PC-9 (cell line): ENCODE measurements around the gene CENPC. TPM values are rescaled to one million over a fixed set of nuclear protein-coding genes. Genes with fewer than 3 reads are reported as not detected.

Experiments used
- Bru-seq: library from RNA; stranded (reverse); fragments of 400-500 nt; gene quantifications from one replicate; lab custom pipeline; 2021; lab: Mats Ljungman, UMichigan
- BruChase-seq, 2 experiments: library from RNA; stranded (reverse); fragments of 400-500 nt; gene quantifications; one replicate each; lab custom pipeline; 2021; lab: Mats Ljungman, UMichigan
- BruUV-seq: library from RNA; stranded (reverse); fragments of 400-500 nt; replicated peaks from 2 replicates; lab custom pipeline; 2021; lab: Mats Ljungman, UMichigan
- CTCF ChIA-PET: fragments of 300-600 bp; sonication (Branson Sonifier 250); formaldehyde crosslinking; loops from one replicate; lab custom pipeline; 2022; ENCODE audit warnings: antibody characterized with exemption; lab: Charles Lee
- POLR2A ChIA-PET: fragments of 300-600 bp; sonication (Branson Sonifier 250); formaldehyde crosslinking; loops from one replicate; lab custom pipeline; 2022; ENCODE audit warnings: antibody characterized with exemption; ENCODE audit not compliant: unreplicated experiment; lab: Charles Lee
- DNase-seq, 2 experiments: peaks; one replicate each; pipeline versions ENCODE4 v3.0.0 to v3.0.0-alpha.2; 2015 to 2022; ENCODE audit warnings: mixed read lengths in 1 of 2
- H2AFZ ChIP-seq: fragments of 200-600 bp; sonication (generic); 2 replicates; pipeline ENCODE4 v1.8.1; 2017; ENCODE audit warnings: antibody characterized with exemption
- H3F3A ChIP-seq: fragments of 200-600 bp; sonication (generic); 2 replicates; pipeline ENCODE4 v1.8.1; 2017; ENCODE audit warnings: antibody characterized with exemption, mild to moderate bottlenecking, low read depth; ENCODE audit not compliant: insufficient read depth
- H3K27ac ChIP-seq: fragments of 200-600 bp; sonication (generic); 2 replicates; pipeline ENCODE4 v1.6.1; 2016; ENCODE audit warnings: mixed run types
- H3K27me3 ChIP-seq: fragments of 200-600 bp; sonication (generic); 2 replicates; pipeline ENCODE4 v1.6.1; 2016; ENCODE audit warnings: low read depth, mixed run types; ENCODE audit not compliant: insufficient read depth
- H3K36me3 ChIP-seq: fragments of 200-600 bp; sonication (generic); 2 replicates; pipeline ENCODE4 v1.6.1; 2016; ENCODE audit warnings: low read depth, mixed run types
- H3K4me1 ChIP-seq: fragments of 200-600 bp; sonication (generic); replicated peaks from 2 replicates; pipeline ENCODE4 v1.6.1; 2016; ENCODE audit warnings: mixed run types; ENCODE audit not compliant: insufficient read depth
- H3K4me2 ChIP-seq: fragments of 200-600 bp; sonication (generic); 2 replicates; pipeline ENCODE4 v1.6.1; 2017; ENCODE audit warnings: mixed run types
- H3K4me3 ChIP-seq: fragments of 200-600 bp; sonication (generic); 2 replicates; pipeline ENCODE4 v1.6.1; 2016; ENCODE audit warnings: mixed run types
- H3K79me2 ChIP-seq: fragments of 200-600 bp; sonication (generic); 2 replicates; pipeline ENCODE4 v1.6.1; 2017; ENCODE audit warnings: low read depth, mixed run types
- H3K9me2 ChIP-seq: fragments of 200-600 bp; sonication (generic); 2 replicates; pipeline ENCODE4 v1.8.1; 2017; ENCODE audit warnings: mild to moderate bottlenecking; ENCODE audit not compliant: insufficient read depth
- H3K9me3 ChIP-seq: fragments of 200-600 bp; sonication (generic); 2 replicates; pipeline ENCODE4 v1.8.1; 2016; ENCODE audit warnings: low read depth; ENCODE audit not compliant: insufficient read depth
- H4K20me1 ChIP-seq: fragments of 200-600 bp; sonication (generic); 2 replicates; pipeline ENCODE4 v1.8.1; 2017; ENCODE audit not compliant: insufficient read depth
- EZH2 ChIP-seq: fragments of 200-600 bp; sonication (generic); IDR thresholded peaks from 2 replicates; pipeline ENCODE4 v1.8.0; 2017; ENCODE audit warnings: antibody characterized with exemption, low read depth
- intact Hi-C: fragments of 100-400 bp; cut with micrococcal nuclease; formaldehyde crosslinking; loops from one replicate; pipeline ENCODE4 v1.10.0; 2022; ENCODE audit not compliant: unreplicated experiment
- long read RNA-seq: library from polyadenylated mRNA; stranded (forward); transcript quantifications from one replicate; pipeline ENCODE4 v2.0.0, GENCODE V29; 2022
- total RNA-seq: library from RNA; stranded (reverse); gene quantifications from 2 replicates; pipeline ENCODE4 v1.2.3, GENCODE V29; 2021
- TF ChIP-seq, protein P1 (sequence below): fragments of 200-600 bp; sonication (generic); conservative IDR thresholded peaks from 2 replicates; pipeline ENCODE4 v1.6.1; 2017; ENCODE audit warnings: mixed run types, antibody characterized with exemption, mild to moderate bottlenecking, moderate library complexity

The CENPC gene, protein sequence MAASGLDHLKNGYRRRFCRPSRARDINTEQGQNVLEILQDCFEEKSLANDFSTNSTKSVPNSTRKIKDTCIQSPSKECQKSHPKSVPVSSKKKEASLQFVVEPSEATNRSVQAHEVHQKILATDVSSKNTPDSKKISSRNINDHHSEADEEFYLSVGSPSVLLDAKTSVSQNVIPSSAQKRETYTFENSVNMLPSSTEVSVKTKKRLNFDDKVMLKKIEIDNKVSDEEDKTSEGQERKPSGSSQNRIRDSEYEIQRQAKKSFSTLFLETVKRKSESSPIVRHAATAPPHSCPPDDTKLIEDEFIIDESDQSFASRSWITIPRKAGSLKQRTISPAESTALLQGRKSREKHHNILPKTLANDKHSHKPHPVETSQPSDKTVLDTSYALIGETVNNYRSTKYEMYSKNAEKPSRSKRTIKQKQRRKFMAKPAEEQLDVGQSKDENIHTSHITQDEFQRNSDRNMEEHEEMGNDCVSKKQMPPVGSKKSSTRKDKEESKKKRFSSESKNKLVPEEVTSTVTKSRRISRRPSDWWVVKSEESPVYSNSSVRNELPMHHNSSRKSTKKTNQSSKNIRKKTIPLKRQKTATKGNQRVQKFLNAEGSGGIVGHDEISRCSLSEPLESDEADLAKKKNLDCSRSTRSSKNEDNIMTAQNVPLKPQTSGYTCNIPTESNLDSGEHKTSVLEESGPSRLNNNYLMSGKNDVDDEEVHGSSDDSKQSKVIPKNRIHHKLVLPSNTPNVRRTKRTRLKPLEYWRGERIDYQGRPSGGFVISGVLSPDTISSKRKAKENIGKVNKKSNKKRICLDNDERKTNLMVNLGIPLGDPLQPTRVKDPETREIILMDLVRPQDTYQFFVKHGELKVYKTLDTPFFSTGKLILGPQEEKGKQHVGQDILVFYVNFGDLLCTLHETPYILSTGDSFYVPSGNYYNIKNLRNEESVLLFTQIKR
- 14.1 and 14.2 TPM in 2 replicates for total RNA-seq
- Bru-seq, nascent RNA = percentile 81 among the genes with signal in this experiment
- BruChase-seq, experiment 1, labeled RNA remaining after a 2-hour chase = percentile 73 among the genes with signal in this experiment
- percentile 54 among the genes with signal in this experiment for BruChase-seq, experiment 2, labeled RNA remaining after a 6-hour chase
- long read RNA-seq, full-length matches to known transcripts = 8 of 16 reads
- long read RNA-seq, partial matches to known transcripts = 2 of 16 reads
- long read RNA-seq, other reads (novel, unspliced or antisense) = 6 of 16 reads

DNA sequence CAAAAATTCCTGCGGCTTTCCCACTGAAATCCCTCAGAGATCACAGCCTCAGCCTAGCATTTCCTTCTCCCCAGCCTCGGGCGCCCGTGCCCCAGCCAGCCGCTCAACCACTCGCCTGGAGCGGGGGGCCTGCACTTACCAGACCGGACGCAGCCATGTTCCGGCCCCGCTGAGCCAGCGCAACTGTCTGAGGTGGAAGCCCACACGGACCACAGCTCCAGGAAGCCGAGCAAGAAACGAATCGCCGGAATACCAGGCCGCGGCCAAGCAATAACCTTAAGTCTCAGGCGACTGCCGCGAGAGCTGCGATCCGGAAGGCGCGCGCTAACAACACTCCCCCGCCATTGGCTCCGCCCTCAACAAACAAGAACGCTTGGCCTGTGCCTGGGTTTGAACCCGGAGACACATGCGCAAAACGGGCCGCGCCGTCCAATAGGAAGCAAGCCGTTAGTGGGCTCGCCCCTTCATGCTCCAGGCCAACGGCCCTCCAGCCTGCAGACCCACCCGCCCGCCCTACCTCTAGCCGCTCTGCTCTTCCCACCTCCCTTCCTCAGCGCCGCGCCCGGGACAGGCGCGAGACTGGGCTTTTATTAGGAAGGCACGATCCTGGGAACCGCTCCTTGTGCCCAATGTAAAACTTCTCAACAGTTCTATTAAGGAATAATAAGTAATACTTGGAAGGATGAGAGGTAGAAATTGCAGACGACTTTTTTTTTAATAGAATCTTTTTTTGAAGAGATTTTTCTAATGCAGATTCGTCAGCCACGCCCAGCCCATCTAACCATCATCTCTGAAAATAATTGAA lies at the start of gene CENPC:
CENPC (minus strand) TSS at position 305 of the 805 bp plus-strand sequence; CDS start at position 157, 148 bp downstream.
- ChIA-PET CTCF (no interaction called here), POLR2A (interaction anchor here (0.7 kb wide), 1 partner anchor 334 kb away, joined by 4 read pairs; no protein-coding TSS in a partner anchor)
- H3K27ac ChIP-seq = peak within 1 kb of the TSS; percentile 75
- peak within 1 kb of the TSS; percentile 87 for H3K4me2 ChIP-seq
- DNase-seq = peak; percentile 86 to 90
- H3K27me3 ChIP-seq = no peaks in the 10 kb centered on the region
- H2AFZ ChIP-seq = peak within 1 kb of the TSS; percentile 91
- no peaks in the 10 kb centered on the region; the same call in 1 of the 2 replicates for H3F3A ChIP-seq
- BruUV-seq = no TSS peak
- intact Hi-C loops = loop anchor here (2.0 kb wide), 1 partner anchor 155 kb away; the partner anchor contains the start of gene UBA6
- TF ChIP-seq, protein P1, sequence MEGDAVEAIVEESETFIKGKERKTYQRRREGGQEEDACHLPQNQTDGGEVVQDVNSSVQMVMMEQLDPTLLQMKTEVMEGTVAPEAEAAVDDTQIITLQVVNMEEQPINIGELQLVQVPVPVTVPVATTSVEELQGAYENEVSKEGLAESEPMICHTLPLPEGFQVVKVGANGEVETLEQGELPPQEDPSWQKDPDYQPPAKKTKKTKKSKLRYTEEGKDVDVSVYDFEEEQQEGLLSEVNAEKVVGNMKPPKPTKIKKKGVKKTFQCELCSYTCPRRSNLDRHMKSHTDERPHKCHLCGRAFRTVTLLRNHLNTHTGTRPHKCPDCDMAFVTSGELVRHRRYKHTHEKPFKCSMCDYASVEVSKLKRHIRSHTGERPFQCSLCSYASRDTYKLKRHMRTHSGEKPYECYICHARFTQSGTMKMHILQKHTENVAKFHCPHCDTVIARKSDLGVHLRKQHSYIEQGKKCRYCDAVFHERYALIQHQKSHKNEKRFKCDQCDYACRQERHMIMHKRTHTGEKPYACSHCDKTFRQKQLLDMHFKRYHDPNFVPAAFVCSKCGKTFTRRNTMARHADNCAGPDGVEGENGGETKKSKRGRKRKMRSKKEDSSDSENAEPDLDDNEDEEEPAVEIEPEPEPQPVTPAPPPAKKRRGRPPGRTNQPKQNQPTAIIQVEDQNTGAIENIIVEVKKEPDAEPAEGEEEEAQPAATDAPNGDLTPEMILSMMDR = no peak
- TF ChIP-seq EZH2 = no peak
- peak within 1 kb of the TSS; percentile 98 for H3K4me3 ChIP-seq
- peaks cover 9% of the 10 kb centered on the region for H3K4me1 ChIP-seq
- H3K36me3 ChIP-seq = 0 out of 2 replicates have a peak, but pooled peaks cover 6% of the 10 kb centered on the region
- H3K79me2 ChIP-seq = peaks cover 26% of the 10 kb centered on the region
- H3K9me3 ChIP-seq = no peaks in the 10 kb centered on the region
- H3K9me2 ChIP-seq = no peaks in the 10 kb centered on the region
- no peaks in the 10 kb centered on the region for H4K20me1 ChIP-seq

DNA sequence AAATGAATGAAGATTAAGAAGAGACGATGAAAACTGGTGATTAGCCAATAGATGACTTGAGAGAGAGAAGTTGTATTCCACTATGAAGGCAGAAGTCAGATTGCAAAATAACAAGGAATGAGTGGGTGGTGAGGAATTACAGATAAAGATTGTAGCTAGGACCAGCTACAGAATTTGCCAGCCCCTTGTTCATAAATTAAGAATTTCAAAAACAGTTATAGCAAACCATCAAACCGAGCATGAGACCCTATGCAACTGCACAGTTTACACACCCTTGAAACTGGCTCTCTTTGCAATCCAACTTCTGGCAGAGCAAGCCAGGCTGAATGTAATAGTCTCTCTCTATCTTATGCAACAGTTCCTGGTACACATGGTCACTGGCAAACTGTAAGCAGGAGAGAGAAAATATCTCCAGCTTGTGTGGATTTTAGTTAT lies 48.5 kb upstream of the CENPC start:
- Histone ChIP-seq H3K4me1 (no peaks in the 10 kb centered on the region), H3K27ac (no peak overlapping the region), H3K4me2 (no peak overlapping the region), H3K9me2 (no peaks in the 10 kb centered on the region), H3K79me2 (no peaks in the 10 kb centered on the region), H4K20me1 (no peaks in the 10 kb centered on the region), H3F3A (no peaks in the 10 kb centered on the region), H2AFZ (no peak overlapping the region), H3K27me3 (no peaks in the 10 kb centered on the region), H3K36me3 (no peaks in the 10 kb centered on the region), H3K9me3 (no peaks in the 10 kb centered on the region), H3K4me3 (no peak overlapping the region)
- ChIA-PET POLR2A (no interaction called here), CTCF (no interaction called here)
- no peak for DNase-seq
- BruUV-seq = no TSS peak
- intact Hi-C loops = no loop called here
- TF ChIP-seq, protein P1 = no peak
- TF ChIP-seq EZH2 = no peak
